Activated CD4-positive, alpha-beta T cell treated with anti-CD3 and anti-CD28 coated beads, Interleukin-2, amount 50 U/mL, for 4 hours (primary cell): ENCODE results near the gene TNFRSF25.

Source experiments
- DNase-seq, 2 experiments: peaks; one replicate each; pipeline ENCODE4 v3.0.0-alpha.2; 2020

The TNFRSF25 gene

GRCh38 chr1:6485168-6486101 is 19.5 kb upstream of the TNFRSF25 start:
- DNase-seq = no peak

- no peak for DNase-seq
Observed at GRCh38 chr1:6484826-6485167, 18.8 kb upstream of the TNFRSF25 start.

DNA sequence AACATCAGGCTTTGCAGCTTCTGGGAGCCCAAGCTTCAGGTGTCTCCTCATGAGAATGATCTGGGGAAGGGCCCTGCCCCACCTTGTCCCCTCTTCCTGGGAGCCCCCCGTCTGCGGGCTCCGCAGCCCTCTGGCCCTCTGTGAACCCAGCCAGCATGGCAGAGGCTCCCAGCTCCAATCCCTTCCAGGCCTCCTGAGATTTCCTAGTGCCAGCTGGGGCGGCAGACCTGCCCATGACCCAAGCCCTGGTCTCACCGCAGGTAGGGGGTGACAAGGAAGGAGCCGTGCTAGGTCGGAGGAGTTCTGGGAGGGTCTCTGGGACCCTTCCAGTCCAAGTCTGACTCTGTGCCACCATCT is 17.8 kb upstream of the TNFRSF25 start:
- no peak for DNase-seq

GRCh38 chr1:6483017-6483760 is 17.2 kb upstream of the TNFRSF25 start:
- no peak for DNase-seq

GRCh38 chr1:6481820-6482219 is 15.8 kb upstream of the TNFRSF25 start:
- no peak for DNase-seq

DNA sequence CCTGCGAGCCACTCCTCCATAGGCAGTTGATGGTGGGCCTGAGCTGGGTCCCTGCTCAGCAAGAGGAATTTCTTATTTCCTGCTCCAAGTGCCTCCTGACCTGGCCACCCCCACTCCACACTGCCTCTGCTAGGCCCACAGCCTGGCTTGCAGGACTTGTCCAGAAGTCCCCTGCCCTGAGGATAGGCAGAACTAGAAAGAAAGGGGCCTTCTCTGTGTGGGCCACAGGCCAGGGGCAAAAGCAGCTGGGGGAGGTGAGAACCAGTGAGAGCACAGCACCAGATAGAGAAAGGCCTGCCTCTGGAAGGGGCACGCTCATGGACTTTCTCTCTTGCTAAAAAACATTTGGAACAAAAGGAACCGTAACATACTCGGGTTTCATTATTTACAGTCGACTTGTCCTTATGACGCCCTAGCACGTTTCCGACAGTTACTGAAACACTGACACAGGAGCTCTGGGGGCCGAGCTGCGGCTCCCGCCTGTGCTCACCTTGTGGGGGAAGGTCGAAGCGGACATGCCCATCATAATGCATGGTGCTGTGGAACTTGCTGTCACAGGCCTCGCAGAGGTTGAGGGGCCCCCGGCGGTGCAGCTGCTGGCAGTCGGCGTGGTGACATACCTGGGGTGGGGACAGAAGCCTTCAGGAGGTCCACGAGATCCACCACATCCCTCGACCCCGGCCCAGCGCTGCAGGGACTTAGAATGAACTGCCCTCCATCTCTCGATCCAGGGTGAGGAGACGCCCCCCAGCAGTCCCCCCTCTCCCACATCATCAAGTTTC is 11.3 kb upstream of the TNFRSF25 start:
- no peak for DNase-seq

DNA sequence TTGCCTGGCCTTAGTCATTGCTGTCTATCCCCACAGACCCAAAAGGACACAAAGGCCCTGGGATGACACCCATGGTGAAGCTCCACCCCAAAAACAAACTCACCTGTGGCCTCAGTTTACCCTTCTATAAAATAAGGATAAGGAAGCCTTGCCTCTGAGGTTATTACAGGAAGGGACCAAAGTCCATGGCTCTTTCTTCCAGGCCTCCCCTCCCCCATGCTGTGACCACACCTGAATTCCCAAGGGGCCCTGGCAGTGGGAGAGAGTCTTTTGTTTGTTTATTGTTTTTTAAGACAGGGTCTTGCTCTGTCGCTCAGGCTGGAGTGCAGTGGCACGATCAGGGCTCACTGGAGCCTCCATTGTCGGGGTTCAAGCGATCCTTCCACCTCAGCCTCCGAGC is 10.5 kb upstream of the TNFRSF25 start:
- no peak for DNase-seq

- DNase-seq = peak; percentile 80 to 82
Observed at GRCh38 chr1:6475381-6476133, 9.6 kb upstream of the TNFRSF25 start.

- no peak for DNase-seq
Observed at GRCh38 chr1:6474815-6475282, 8.9 kb upstream of the TNFRSF25 start.

- DNase-seq = no peak
Observed at GRCh38 chr1:6473974-6474814, 8.2 kb upstream of the TNFRSF25 start.

DNA sequence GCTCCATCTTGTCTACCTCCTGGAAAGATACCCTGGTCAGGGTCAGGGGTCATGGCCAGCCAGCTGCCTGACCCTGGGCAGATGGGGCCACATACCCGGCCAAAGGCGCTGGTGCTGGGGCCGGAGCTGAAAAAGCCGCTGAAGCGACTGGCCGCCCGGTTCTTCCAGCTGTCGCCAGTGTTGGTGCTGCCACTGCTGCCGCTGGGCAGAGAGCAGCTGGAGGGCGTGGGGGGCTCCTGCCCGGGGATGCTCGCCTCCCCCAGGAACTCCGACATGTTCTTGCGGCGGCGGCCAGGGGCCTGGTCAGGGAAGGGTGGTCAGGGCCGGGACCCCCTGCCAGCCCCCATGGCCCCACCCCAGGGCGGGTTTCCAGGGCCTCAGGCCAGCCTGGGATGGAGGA is 7.2 kb upstream of the TNFRSF25 start:
- DNase-seq = no peak

DNA sequence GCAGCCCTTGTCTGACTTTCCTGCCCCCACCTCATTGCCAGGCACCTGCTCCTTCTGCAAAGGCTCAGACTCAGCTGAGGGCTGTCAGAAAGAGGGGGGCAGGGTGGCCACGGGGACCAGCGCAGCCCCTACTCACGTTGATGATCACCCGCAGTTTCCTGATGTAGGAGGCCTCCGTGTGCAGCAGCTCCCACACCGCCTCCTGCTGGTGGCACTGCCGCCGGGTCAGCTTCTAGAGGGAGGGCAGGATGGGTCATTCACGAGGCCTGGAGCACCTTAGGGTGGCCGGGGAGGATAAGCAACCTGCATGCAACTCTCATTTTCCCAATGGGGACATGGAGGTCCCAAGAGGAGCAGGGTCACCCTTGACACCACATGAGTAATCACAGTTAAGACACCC is 6.4 kb upstream of the TNFRSF25 start:
- no peak for DNase-seq

GRCh38 chr1:6471970-6472368 is 6.0 kb upstream of the TNFRSF25 start:
- no peak for DNase-seq

GRCh38 chr1:6471086-6471969 is 5.4 kb upstream of the TNFRSF25 start:
- DNase-seq = no peak

DNA sequence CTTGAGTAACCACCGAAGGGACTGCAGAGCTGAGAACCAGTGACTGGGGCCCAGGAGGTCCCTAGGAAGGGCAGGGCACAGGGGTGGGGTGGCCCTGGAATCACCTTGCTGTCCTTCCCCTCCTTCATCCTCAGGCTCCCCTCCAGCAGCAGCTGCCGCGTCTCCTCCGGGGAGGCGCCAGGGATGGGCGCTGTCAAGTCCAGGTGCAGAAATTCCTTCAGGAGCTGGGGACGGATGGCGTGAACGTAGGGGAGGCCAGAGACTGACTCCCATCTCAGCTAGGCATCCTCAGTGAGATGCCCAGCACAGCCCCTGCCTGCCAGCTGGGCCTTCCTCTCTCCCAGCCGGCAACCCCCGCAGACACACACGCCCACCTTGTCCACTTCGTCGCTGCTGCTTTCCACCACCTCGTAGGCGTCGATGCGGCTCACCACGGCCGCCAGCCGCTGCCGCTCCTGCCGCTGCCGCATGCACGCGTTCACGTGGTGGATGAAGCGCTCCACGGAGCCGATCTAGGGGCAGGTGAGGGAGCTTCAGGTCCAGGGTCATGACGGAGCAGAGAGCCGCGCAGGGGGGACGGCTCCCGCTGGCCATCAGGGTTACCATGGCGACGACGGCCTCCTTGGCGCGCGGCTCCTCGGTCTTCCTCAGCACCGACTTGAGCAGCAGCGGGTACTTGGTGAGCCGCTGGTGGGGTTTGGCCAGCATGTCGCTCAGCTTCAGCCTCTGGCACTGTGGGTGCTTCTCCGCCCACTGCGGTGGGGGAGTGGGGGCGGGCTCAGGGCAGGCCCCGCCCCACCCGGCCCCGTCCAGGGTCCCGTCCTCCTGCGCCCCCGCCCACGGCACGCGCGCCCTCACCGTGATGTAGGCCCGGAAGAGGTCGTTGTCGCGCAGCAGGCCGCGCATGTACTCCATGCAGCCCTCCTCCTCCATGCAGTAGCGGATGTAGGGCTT is 4.4 kb upstream of the TNFRSF25 start:
- no peak for DNase-seq

- no peak for DNase-seq
Observed at GRCh38 chr1:6468729-6469461, 2.9 kb upstream of the TNFRSF25 start.

- no peak for DNase-seq
Observed at GRCh38 chr1:6467744-6468688, 2.0 kb upstream of the TNFRSF25 start.
